PC-3 (cell line): ENCODE measurements around the gene TGFBI.

ENCODE experiments used
- CTCF ChIP-seq: fragments of 300-600 bp; sonication (generic); conservative IDR thresholded peaks from 2 replicates; pipeline ENCODE4 v1.5.1; 2017; ENCODE audit warnings: antibody characterized with exemption, low read depth, mild to moderate bottlenecking, low read length
- EZH2 ChIP-seq: fragments of 300-600 bp; sonication (generic); IDR thresholded peaks from one replicate; pipeline ENCODE4 v1.6.1; 2017; ENCODE audit warnings: antibody characterized with exemption, mild to moderate bottlenecking, low read length; ENCODE audit not compliant: unreplicated experiment
- EZH2phosphoT487 ChIP-seq: fragments of 300-600 bp; sonication (generic); IDR thresholded peaks from 2 replicates; pipeline ENCODE4 v1.6.1; 2018; ENCODE audit warnings: mild to moderate bottlenecking, antibody characterized with exemption, low read length, borderline replicate concordance

- no peak for TF ChIP-seq CTCF
- TF ChIP-seq EZH2 = no peak
- TF ChIP-seq EZH2phosphoT487 = no peak
Observed at GRCh38 chr5:135993335-135993879, 35.4 kb upstream of the TGFBI start.
